ENCODE results near the gene MACF1.

GRCh38 chr1:39501666-39502065 is 297.2 kb downstream of the MACF1 start:
- TF ChIP-seq CTCF (IDR thresholded peaks at IDR 0.05; ENCODE audit: low read depth, low read length) (no peak), POLR2A (IDR thresholded peaks at IDR 0.05; ENCODE audit: extremely low read depth, insufficient read length) (no peak)

All from NB4 (cell line).